Adipocyte (in vitro differentiated cells): Measurements from ENCODE around the gene ACOT12.
A peak's percentile ranks its signal among the peaks of the same experiment; 100 is the strongest.
"Not testable (repeated sequence)": the region's sequence is repeated elsewhere in the genome, so short reads cannot be mapped to it uniquely, and the experiment has no call there.

Experiments used
- DNase-seq: peaks from one replicate; pipeline ENCODE4 v3.0.0-alpha.2; 2015; ENCODE audit warnings: low read depth
- H3K27me3 ChIP-seq: replicated peaks from 2 replicates; pipeline ENCODE4 v1.7.0; 2013; ENCODE audit warnings: mild to moderate bottlenecking, low read length, moderate library complexity; ENCODE audit not compliant: control insufficient read depth, insufficient read depth
- H3K36me3 ChIP-seq: 2 replicates; pipeline ENCODE4 v1.7.0; 2013; ENCODE audit warnings: low read length, mild to moderate bottlenecking, moderate library complexity; ENCODE audit not compliant: control insufficient read depth, insufficient read depth, severe bottlenecking
- H3K4me1 ChIP-seq: 2 replicates; pipeline ENCODE4 v1.7.0; 2013; ENCODE audit warnings: mild to moderate bottlenecking, low read length, moderate library complexity; ENCODE audit not compliant: control insufficient read depth, insufficient read depth
- H3K4me3 ChIP-seq: 2 replicates; pipeline ENCODE4 v1.7.0; 2013; ENCODE audit warnings: mild to moderate bottlenecking, low read length, moderate library complexity
- H3K9ac ChIP-seq: 2 replicates; pipeline ENCODE4 v1.7.0; 2013; ENCODE audit warnings: mild to moderate bottlenecking, low read length, moderate library complexity
- H3K9me3 ChIP-seq: 2 replicates; pipeline ENCODE4 v1.7.0; 2013; ENCODE audit warnings: mild to moderate bottlenecking, low read length, moderate library complexity; ENCODE audit not compliant: control insufficient read depth

Gene ACOT12

GRCh38 chr5:81310402-81311063 lies 83.4 kb downstream of the ACOT12 start:
- Histone ChIP-seq H3K4me1 (peaks cover 6% of the 10 kb centered on the region), H3K9me3 (no peaks in the 10 kb centered on the region), H3K9ac (no peak overlapping the region), H3K36me3 (peaks cover 63% of the 10 kb centered on the region), H3K4me3 (no peak overlapping the region), H3K27me3 (no peaks in the 10 kb centered on the region)
- DNase-seq: no peak

DNA sequence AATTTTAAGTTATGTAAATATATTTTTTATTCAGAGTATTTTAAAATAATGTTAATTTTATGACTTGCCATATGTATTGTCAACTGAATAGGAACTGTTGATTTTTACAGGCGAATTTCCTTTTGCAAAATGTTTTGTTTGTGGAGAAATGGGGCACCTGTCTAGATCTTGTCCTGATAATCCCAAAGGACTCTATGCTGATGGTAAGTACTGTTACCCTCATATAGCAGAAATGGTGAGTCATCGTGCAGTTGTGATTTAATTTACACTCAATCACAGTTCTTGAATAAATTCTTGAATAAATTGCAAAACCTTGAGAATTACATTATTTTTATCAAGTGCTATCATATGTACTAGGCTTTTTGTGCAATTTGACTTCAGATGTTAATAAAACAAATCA lies 85.1 kb downstream of the ACOT12 start:
- no peak overlapping the region for H3K9ac ChIP-seq
- peaks cover 4% of the 10 kb centered on the region for H3K4me1 ChIP-seq
- no peaks in the 10 kb centered on the region for H3K9me3 ChIP-seq
- no peak for DNase-seq
- no peak overlapping the region for H3K4me3 ChIP-seq
- peaks cover 64% of the 10 kb centered on the region for H3K36me3 ChIP-seq
- H3K27me3 ChIP-seq: no peaks in the 10 kb centered on the region

DNA sequence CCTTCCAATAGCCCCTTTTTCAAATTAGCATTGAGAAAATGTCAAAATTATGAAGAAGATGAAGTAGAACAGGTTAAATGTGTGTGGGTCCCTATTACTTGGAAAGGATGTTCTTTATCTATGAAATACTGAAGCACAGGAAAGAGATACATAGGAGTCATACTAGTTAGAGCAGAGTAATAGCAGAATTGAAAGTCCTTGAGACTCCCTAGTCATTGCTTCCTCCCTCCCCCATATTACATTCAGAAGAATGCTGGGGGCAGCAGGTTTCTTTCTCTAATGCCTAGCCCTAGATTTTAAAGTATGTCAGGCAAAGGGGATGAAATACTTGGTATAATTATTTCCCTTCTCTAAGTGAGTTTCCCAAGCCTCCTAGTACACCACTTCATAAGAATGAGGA lies 88.1 kb downstream of the ACOT12 start:
- no peaks in the 10 kb centered on the region for H3K27me3 ChIP-seq
- DNase-seq: no peak
- H3K4me3 ChIP-seq: no peak overlapping the region
- peaks cover 20% of the 10 kb centered on the region for H3K4me1 ChIP-seq
- no peak overlapping the region for H3K9ac ChIP-seq
- H3K9me3 ChIP-seq: no peaks in the 10 kb centered on the region
- peaks cover 34% of the 10 kb centered on the region for H3K36me3 ChIP-seq

GRCh38 chr5:81303563-81303962 lies 90.4 kb downstream of the ACOT12 start:
- H3K4me3 ChIP-seq: no peak overlapping the region
- DNase-seq: peak; percentile 68
- H3K36me3 ChIP-seq: peaks cover 12% of the 10 kb centered on the region
- no peaks in the 10 kb centered on the region for H3K27me3 ChIP-seq
- H3K4me1 ChIP-seq: peaks cover 38% of the 10 kb centered on the region
- H3K9ac ChIP-seq: no peak overlapping the region
- H3K9me3 ChIP-seq: no peaks in the 10 kb centered on the region

- H3K27me3 ChIP-seq: no peaks in the 10 kb centered on the region
Measured at GRCh38 chr5:81302596-81302995, 91.3 kb downstream of the ACOT12 start.

GRCh38 chr5:81301271-81302015 lies 92.5 kb downstream of the ACOT12 start, which contains the start of gene ZCCHC9:
ZCCHC9 (plus strand) TSS chr5:81301587; CDS start chr5:81304758, 3,171 bp downstream.
- H3K4me1 ChIP-seq: peaks cover 38% of the 10 kb centered on the region
- peak within 1 kb of the TSS; percentile 93 for H3K4me3 ChIP-seq
- no peaks in the 10 kb centered on the region for H3K27me3 ChIP-seq
- H3K9me3 ChIP-seq: no peaks in the 10 kb centered on the region
- DNase-seq: peak; percentile 99
- H3K9ac ChIP-seq: peak within 1 kb of the TSS; percentile 96
- H3K36me3 ChIP-seq: peaks cover 8% of the 10 kb centered on the region

More at GRCh38 chr5:81302596-81302995, 91.3 kb downstream of the ACOT12 start:
- Histone ChIP-seq H3K36me3 (peaks cover 8% of the 10 kb centered on the region), H3K9ac (peak overlapping the region; percentile 96), H3K9me3 (no peaks in the 10 kb centered on the region), H3K4me1 (peaks cover 38% of the 10 kb centered on the region), H3K4me3 (peak overlapping the region; percentile 93)
- no peak for DNase-seq

GRCh38 chr5:81300921-81301270 lies 93.0 kb downstream of the ACOT12 start:
- H3K4me1 ChIP-seq: peaks cover 38% of the 10 kb centered on the region
- no peaks in the 10 kb centered on the region for H3K9me3 ChIP-seq
- peaks cover 8% of the 10 kb centered on the region for H3K36me3 ChIP-seq
- peak overlapping the region; percentile 96 for H3K9ac ChIP-seq
- no peak for DNase-seq
- H3K27me3 ChIP-seq: no peaks in the 10 kb centered on the region
- peak overlapping the region; percentile 93 for H3K4me3 ChIP-seq

- no peaks in the 10 kb centered on the region for H3K9me3 ChIP-seq
- H3K27me3 ChIP-seq: no peaks in the 10 kb centered on the region
- no peaks in the 10 kb centered on the region for H3K36me3 ChIP-seq
- peak overlapping the region; percentile 19 for H3K9ac ChIP-seq
- peaks cover 24% of the 10 kb centered on the region for H3K4me1 ChIP-seq
- no peak overlapping the region for H3K4me3 ChIP-seq
- DNase-seq: no peak
Measured at GRCh38 chr5:81297531-81297930, 96.4 kb downstream of the ACOT12 start.

- DNase-seq, H3K36me3 ChIP-seq, H3K4me3 ChIP-seq, H3K27me3 ChIP-seq, H3K4me1 ChIP-seq, H3K9ac ChIP-seq, H3K9me3 ChIP-seq: not testable (repeated sequence)
Measured at GRCh38 chr5:81294021-81294420, 99.9 kb downstream of the ACOT12 start.

GRCh38 chr5:81292130-81292529 lies 101.8 kb downstream of the ACOT12 start:
- Histone ChIP-seq H3K36me3 (no peaks in the 10 kb centered on the region), H3K27me3 (no peaks in the 10 kb centered on the region), H3K4me3 (no peak overlapping the region), H3K9ac (no peak overlapping the region), H3K4me1 (no peaks in the 10 kb centered on the region), H3K9me3 (peaks cover 4% of the 10 kb centered on the region)
- DNase-seq: no peak

- no peaks in the 10 kb centered on the region for H3K4me1 ChIP-seq
- peaks cover 4% of the 10 kb centered on the region for H3K9me3 ChIP-seq
- peak; percentile 18 for DNase-seq
- no peaks in the 10 kb centered on the region for H3K27me3 ChIP-seq
- H3K36me3 ChIP-seq: peaks cover 3% of the 10 kb centered on the region
- no peak overlapping the region for H3K9ac ChIP-seq
- no peak overlapping the region for H3K4me3 ChIP-seq
Measured at GRCh38 chr5:81290146-81290545, 103.8 kb downstream of the ACOT12 start.
